ENCODE data around the gene TRIOBP. TPM values are rescaled to one million over a fixed set of nuclear protein-coding genes. Genes with fewer than 3 reads are reported as not detected.

The TRIOBP gene
- total and polyA plus RNA-seq, 2 donors (not counting 3 experiments of a cell fraction or from before 2014, with no cell fraction given) = 60.6 to 104 TPM

DNA sequence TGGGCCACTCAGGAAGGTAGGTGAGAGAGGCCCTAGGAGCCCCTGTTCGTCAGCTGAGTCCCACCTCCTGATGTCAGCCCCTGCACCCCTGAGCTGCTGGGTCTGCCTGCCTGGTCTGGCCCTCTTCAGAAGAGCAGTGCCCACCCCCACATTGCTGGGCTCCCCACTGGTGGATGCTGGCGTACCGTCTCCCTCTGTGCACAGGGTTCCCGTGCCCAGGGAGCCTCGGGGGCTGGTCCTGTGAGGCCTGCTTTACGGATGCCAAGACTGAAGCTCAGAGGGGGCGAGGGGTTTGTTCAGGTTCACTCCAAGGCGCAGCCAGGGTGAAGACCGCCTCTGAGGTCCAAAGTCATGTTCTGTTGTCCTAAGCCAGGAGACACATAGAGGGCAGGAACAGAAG is 66.2 kb downstream of the TRIOBP start:
- H3K9me3 ChIP-seq (replicated peaks; ENCODE audit: control insufficient read depth, insufficient read depth, low read length) = no peaks in the 10 kb centered on the region
- intact Hi-C loops (cut with micrococcal nuclease) = no loop called here
- H3K9ac ChIP-seq (replicated peaks; ENCODE audit: extremely low read depth, insufficient read depth, low read length) = no peak overlapping the region
- CTCF ChIA-PET = interaction anchor here (0.7 to 1.4 kb wide), 4 partner anchors 14 to 120 kb away, joined by 3 read pairs; no protein-coding TSS in a partner anchor
- dilution Hi-C loops (cut with MboI; ENCODE audit: extremely low pct_ligation_motif_present, low sequenced_read_pairs) = no loop called here
- no TSS peak for BruUV-seq (replicated peaks)
- H4K20me1 ChIP-seq (replicated peaks; ENCODE audit: control insufficient read depth, extremely low read depth, insufficient read depth, low read length) = no peaks in the 10 kb centered on the region
- H3K36me3 ChIP-seq (ENCODE audit: control insufficient read depth in 2 of 2, extremely low read depth in 1 of 2, insufficient read depth in 2 of 2, low read length in 2 of 2) = peaks cover 8 to 44% of the 10 kb centered on the region in 2 experiments
- no peak for DNase-seq (ENCODE audit: low read depth, low spot score)
- no peaks in the 10 kb centered on the region for H3K79me2 ChIP-seq (ENCODE audit: control insufficient read depth, insufficient read depth, low read length)
- no peaks in the 10 kb centered on the region for H3K27me3 ChIP-seq (ENCODE audit: control insufficient read depth in 2 of 2, insufficient read depth in 2 of 2, low read length in 2 of 2)
- POLR2A ChIA-PET = no interaction called here
- no peak for FAIRE-seq
- TF ChIP-seq GATA2 (IDR thresholded peaks at IDR 0.05; ENCODE audit: insufficient read depth, insufficient read length, low read depth, low read length) (no peak), POLR2AphosphoS5 (IDR thresholded peaks at IDR 0.05; ENCODE audit: insufficient read depth, low read depth, low read length) (peak; percentile 19)
- TF ChIP-seq, protein P1, sequence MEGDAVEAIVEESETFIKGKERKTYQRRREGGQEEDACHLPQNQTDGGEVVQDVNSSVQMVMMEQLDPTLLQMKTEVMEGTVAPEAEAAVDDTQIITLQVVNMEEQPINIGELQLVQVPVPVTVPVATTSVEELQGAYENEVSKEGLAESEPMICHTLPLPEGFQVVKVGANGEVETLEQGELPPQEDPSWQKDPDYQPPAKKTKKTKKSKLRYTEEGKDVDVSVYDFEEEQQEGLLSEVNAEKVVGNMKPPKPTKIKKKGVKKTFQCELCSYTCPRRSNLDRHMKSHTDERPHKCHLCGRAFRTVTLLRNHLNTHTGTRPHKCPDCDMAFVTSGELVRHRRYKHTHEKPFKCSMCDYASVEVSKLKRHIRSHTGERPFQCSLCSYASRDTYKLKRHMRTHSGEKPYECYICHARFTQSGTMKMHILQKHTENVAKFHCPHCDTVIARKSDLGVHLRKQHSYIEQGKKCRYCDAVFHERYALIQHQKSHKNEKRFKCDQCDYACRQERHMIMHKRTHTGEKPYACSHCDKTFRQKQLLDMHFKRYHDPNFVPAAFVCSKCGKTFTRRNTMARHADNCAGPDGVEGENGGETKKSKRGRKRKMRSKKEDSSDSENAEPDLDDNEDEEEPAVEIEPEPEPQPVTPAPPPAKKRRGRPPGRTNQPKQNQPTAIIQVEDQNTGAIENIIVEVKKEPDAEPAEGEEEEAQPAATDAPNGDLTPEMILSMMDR (IDR thresholded peaks at IDR 0.05; ENCODE audit: extremely low read depth in 1 of 2, insufficient read depth in 1 of 2, low read depth in 1 of 2, low read length in 2 of 2) = no peak
- no peaks in the 10 kb centered on the region for H3K9me1 ChIP-seq (replicated peaks; ENCODE audit: control insufficient read depth, extremely low read depth, insufficient read depth, low read length)
- H2AFZ ChIP-seq (ENCODE audit: low read depth, low read length) = no peak overlapping the region
- H3K4me2 ChIP-seq (ENCODE audit: insufficient read depth, low read length) = no peak overlapping the region
- H3K4me3 ChIP-seq (replicated peaks in 1 of 3; ENCODE audit: insufficient read depth in 1 of 3, low read depth in 1 of 3, low read length in 3 of 3) = no peak overlapping the region
- peaks cover 11% of the 10 kb centered on the region for H3K4me1 ChIP-seq (ENCODE audit: control insufficient read depth, extremely low read depth, insufficient read depth, low read length)
- no peak overlapping the region for H3K27ac ChIP-seq (ENCODE audit: insufficient read depth, low read depth, low read length)

DNA sequence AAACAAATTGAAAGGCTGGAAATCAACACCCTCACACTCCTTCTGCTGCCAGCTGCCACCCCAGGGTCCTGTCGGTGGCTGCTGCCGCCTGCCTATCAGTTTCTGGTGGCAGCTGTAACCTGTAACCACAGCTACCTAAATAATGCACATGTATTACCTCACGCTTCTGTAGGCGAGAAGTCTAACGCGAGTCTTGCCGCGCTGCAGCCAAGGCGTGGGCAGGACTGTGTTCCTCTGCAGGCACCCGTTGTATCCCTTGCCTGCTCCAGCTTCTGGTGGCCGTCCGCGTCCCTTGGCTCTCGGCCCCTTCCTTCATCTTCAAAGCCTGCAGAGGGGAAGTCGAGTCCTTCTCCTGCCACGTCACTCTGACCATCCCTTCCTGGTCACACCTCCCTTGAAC is 66.8 kb downstream of the TRIOBP start:
- CTCF ChIA-PET = no interaction called here
- intact Hi-C loops (cut with micrococcal nuclease) = no loop called here

More for the DNA sequence above, 66.8 kb downstream of the TRIOBP start:
- TF ChIP-seq EZH2 (IDR thresholded peaks at IDR 0.05; ENCODE audit: borderline replicate concordance, low read depth, low read length, severe bottlenecking) = no peak
- no peak for TF ChIP-seq MYC (IDR thresholded peaks at IDR 0.05; ENCODE audit: low read depth, low read length)
- no peak for TF ChIP-seq FOS (IDR thresholded peaks at IDR 0.05; ENCODE audit: borderline replicate concordance, insufficient read depth, low read length)
- TF ChIP-seq, protein P1 (IDR thresholded peaks at IDR 0.05; ENCODE audit: extremely low read depth in 1 of 2, insufficient read depth in 1 of 2, low read depth in 1 of 2, low read length in 2 of 2) = no peak
- TF ChIP-seq POLR2AphosphoS5 (IDR thresholded peaks at IDR 0.05; ENCODE audit: insufficient read depth, low read depth, low read length) = no peak
- TF ChIP-seq JUN (IDR thresholded peaks at IDR 0.05; ENCODE audit: borderline replicate concordance, insufficient read depth, insufficient read length, low read depth) = no peak
- TF ChIP-seq GATA2 (IDR thresholded peaks at IDR 0.05; ENCODE audit: insufficient read depth, insufficient read length, low read depth, low read length) = no peak
- TF ChIP-seq POLR2A (IDR thresholded peaks at IDR 0.05; ENCODE audit: low read depth, low read length) = no peak
- TF ChIP-seq, protein P2, sequence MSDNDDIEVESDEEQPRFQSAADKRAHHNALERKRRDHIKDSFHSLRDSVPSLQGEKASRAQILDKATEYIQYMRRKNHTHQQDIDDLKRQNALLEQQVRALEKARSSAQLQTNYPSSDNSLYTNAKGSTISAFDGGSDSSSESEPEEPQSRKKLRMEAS (IDR thresholded peaks at IDR 0.05; ENCODE audit: insufficient read depth, insufficient read length) = no peak
- Histone ChIP-seq H3K9ac (replicated peaks; ENCODE audit: extremely low read depth, insufficient read depth, low read length) (no peak overlapping the region), H3K27me3 (ENCODE audit: control insufficient read depth in 2 of 2, insufficient read depth in 2 of 2, low read length in 2 of 2) (no peaks in the 10 kb centered on the region), H3K79me2 (ENCODE audit: control insufficient read depth, insufficient read depth, low read length) (no peaks in the 10 kb centered on the region), H3K4me2 (ENCODE audit: insufficient read depth, low read length) (no peak overlapping the region), H3K9me3 (replicated peaks; ENCODE audit: control insufficient read depth, insufficient read depth, low read length) (no peaks in the 10 kb centered on the region), H3K27ac (ENCODE audit: insufficient read depth, low read depth, low read length) (no peak overlapping the region), H3K4me1 (ENCODE audit: control insufficient read depth, extremely low read depth, insufficient read depth, low read length) (peaks cover 4% of the 10 kb centered on the region), H3K9me1 (replicated peaks; ENCODE audit: control insufficient read depth, extremely low read depth, insufficient read depth, low read length) (no peaks in the 10 kb centered on the region), H2AFZ (ENCODE audit: low read depth, low read length) (no peak overlapping the region), H4K20me1 (replicated peaks; ENCODE audit: control insufficient read depth, extremely low read depth, insufficient read depth, low read length) (no peaks in the 10 kb centered on the region), H3K36me3 (ENCODE audit: control insufficient read depth in 2 of 2, extremely low read depth in 1 of 2, insufficient read depth in 2 of 2, low read length in 2 of 2) (peaks cover 6 to 45% of the 10 kb centered on the region in 2 experiments), H3K4me3 (replicated peaks in 1 of 3; ENCODE audit: insufficient read depth in 1 of 3, low read depth in 1 of 3, low read length in 3 of 3) (no peak overlapping the region)
- dilution Hi-C loops (cut with MboI; ENCODE audit: extremely low pct_ligation_motif_present, low sequenced_read_pairs) = no loop called here
- FAIRE-seq (no peak), DNase-seq (ENCODE audit: low read depth, low spot score) (no peak)
- no TSS peak for BruUV-seq (replicated peaks)
- POLR2A ChIA-PET = no interaction called here

Data from endothelial cell of umbilical vein (primary cell).